H7 (cell line): ENCODE results near the gene KCNIP4. TPM values are rescaled to one million over a fixed set of nuclear protein-coding genes. Genes with fewer than 3 reads are reported as not detected.

ENCODE experiments used
- DNase-seq: peaks from one replicate; pipeline ENCODE4 v3.0.0; 2012
- H3K27me3 ChIP-seq: 2 replicates; pipeline ENCODE4 v1.6.0; 2011; ENCODE audit warnings: mild to moderate bottlenecking, low read length; ENCODE audit not compliant: control insufficient read depth, insufficient read depth
- H3K36me3 ChIP-seq: replicated peaks from 2 replicates; pipeline ENCODE4 v1.5.1; 2011; ENCODE audit warnings: low read length; ENCODE audit not compliant: control insufficient read depth, insufficient read depth
- H3K4me3 ChIP-seq: 2 replicates; pipeline ENCODE4 v1.5.1; 2011; ENCODE audit warnings: low read depth, mild to moderate bottlenecking, control low read depth, low read length, moderate library complexity; ENCODE audit not compliant: insufficient read depth
- total RNA-seq: library from RNA; depleted of rRNA; stranded (reverse); fragments of >200 nt; shearing (Covaris generic); gene quantifications from 2 replicates; pipeline ENCODE4 v1.2.3, GENCODE V29; 2014

The KCNIP4 gene
- total RNA-seq, 1 experiment from 2014 or later = not detected

GRCh38 chr4:21628116-21628670, 320.4 kb downstream of the KCNIP4 start:
- H3K36me3 ChIP-seq = no peaks in the 10 kb centered on the region
- no peak overlapping the region for H3K4me3 ChIP-seq
- no peak for DNase-seq
- no peaks in the 10 kb centered on the region for H3K27me3 ChIP-seq

DNA sequence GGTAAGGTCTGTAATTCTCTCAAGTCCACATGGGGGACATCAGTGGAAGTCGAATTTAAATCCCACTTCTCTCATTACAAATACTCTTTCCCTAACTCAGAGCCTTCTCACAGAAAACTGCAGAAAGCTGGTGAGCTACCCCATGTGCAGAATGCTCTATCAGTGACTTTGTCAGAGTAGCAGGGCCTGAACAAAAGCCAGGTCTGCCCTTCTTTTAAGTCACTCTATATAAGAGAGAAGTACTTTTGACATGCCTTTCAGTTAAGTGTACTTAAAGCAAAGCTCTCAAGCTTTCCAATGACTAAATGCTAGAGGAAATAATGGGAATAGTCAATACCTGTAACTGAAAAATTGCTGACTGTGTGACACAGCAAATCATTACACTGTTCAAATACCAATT, 323.1 kb downstream of the KCNIP4 start:
- no peak overlapping the region for H3K4me3 ChIP-seq
- no peak for DNase-seq
- H3K27me3 ChIP-seq = no peaks in the 10 kb centered on the region
- no peaks in the 10 kb centered on the region for H3K36me3 ChIP-seq

GRCh38 chr4:21605006-21605405, 343.6 kb downstream of the KCNIP4 start:
- no peaks in the 10 kb centered on the region for H3K36me3 ChIP-seq
- no peak for DNase-seq
- H3K4me3 ChIP-seq = no peak overlapping the region
- H3K27me3 ChIP-seq = no peaks in the 10 kb centered on the region

- no peak overlapping the region for H3K4me3 ChIP-seq
- no peak for DNase-seq
- H3K27me3 ChIP-seq = no peaks in the 10 kb centered on the region
- no peaks in the 10 kb centered on the region for H3K36me3 ChIP-seq
Observed at GRCh38 chr4:21596521-21596920, 352.1 kb downstream of the KCNIP4 start.

DNA sequence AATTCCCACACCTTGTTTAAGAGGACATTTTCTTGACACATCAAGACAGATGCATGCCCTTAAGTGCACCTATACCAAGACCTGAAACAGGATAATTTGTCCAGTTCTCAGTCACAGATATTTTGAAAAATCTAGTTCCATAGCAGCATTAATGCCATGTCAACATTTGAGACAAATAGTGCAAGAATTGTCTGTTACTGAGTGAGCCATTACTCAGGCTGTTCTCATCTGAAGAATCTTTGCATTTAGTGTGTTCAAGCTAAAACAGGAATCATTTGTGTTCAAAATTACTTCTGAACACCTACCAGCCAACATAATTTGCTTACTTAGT, 354.9 kb downstream of the KCNIP4 start:
- no peak for DNase-seq
- no peak overlapping the region for H3K4me3 ChIP-seq
- H3K36me3 ChIP-seq = no peaks in the 10 kb centered on the region
- H3K27me3 ChIP-seq = no peaks in the 10 kb centered on the region

- Histone ChIP-seq H3K36me3 (no peaks in the 10 kb centered on the region), H3K4me3 (no peak overlapping the region), H3K27me3 (no peaks in the 10 kb centered on the region)
- no peak for DNase-seq
Observed at GRCh38 chr4:21592970-21593670, 355.5 kb downstream of the KCNIP4 start.

GRCh38 chr4:21577056-21577455, 371.5 kb downstream of the KCNIP4 start:
- Histone ChIP-seq H3K27me3 (no peaks in the 10 kb centered on the region), H3K36me3 (no peaks in the 10 kb centered on the region), H3K4me3 (no peak overlapping the region)
- DNase-seq = no peak

DNA sequence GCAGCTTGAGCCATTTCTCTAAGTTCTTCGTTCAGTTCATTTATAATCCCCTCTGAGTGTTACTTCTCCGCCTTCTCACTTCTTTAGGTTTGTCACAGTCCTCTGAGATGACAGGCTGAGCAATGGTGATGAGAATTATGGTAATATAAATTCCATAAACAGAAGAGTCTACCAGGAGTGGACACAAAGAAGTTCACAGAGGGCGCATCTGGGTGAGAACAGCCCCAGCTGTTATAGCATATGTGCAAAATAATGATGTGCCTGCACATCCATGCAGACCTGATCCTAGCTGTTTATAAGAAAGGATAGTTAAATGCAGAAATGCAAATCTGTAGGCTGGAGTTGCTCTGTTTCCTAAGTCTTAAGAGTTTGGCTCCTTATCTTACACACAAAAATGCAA, 377.5 kb downstream of the KCNIP4 start:
- Histone ChIP-seq H3K36me3 (no peaks in the 10 kb centered on the region), H3K4me3 (no peak overlapping the region), H3K27me3 (no peaks in the 10 kb centered on the region)
- DNase-seq = no peak

DNA sequence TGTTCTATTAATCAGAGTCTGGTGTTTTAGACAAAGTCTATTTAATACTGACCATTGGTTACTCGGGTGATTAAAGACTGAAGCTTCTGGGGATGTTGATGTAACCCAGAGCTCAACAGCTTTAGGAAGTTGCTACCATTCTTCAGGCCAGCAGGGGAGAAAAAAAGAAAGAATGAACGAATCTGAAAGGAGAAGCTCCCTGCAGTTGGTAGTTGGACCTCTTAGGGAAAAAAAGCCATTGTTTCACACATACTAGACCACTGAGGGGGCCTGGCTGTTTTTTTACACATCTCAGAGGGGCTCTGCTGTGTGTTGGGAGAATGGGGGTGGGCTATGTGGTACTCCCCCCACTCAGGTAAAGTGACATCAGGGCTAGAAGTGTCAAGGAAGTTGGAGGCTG, 378.9 kb downstream of the KCNIP4 start:
- H3K36me3 ChIP-seq = no peaks in the 10 kb centered on the region
- DNase-seq = no peak
- H3K4me3 ChIP-seq = no peak overlapping the region
- H3K27me3 ChIP-seq = no peaks in the 10 kb centered on the region

GRCh38 chr4:21555083-21555482, 393.5 kb downstream of the KCNIP4 start:
- DNase-seq = no peak
- Histone ChIP-seq H3K4me3 (no peak overlapping the region), H3K27me3 (no peaks in the 10 kb centered on the region), H3K36me3 (no peaks in the 10 kb centered on the region)

- Histone ChIP-seq H3K36me3 (no peaks in the 10 kb centered on the region), H3K4me3 (no peak overlapping the region), H3K27me3 (no peaks in the 10 kb centered on the region)
- no peak for DNase-seq
Observed at GRCh38 chr4:21554500-21554899, 394.1 kb downstream of the KCNIP4 start.

GRCh38 chr4:21554066-21554465, 394.5 kb downstream of the KCNIP4 start:
- Histone ChIP-seq H3K36me3 (no peaks in the 10 kb centered on the region), H3K27me3 (no peaks in the 10 kb centered on the region), H3K4me3 (no peak overlapping the region)
- DNase-seq = no peak

DNA sequence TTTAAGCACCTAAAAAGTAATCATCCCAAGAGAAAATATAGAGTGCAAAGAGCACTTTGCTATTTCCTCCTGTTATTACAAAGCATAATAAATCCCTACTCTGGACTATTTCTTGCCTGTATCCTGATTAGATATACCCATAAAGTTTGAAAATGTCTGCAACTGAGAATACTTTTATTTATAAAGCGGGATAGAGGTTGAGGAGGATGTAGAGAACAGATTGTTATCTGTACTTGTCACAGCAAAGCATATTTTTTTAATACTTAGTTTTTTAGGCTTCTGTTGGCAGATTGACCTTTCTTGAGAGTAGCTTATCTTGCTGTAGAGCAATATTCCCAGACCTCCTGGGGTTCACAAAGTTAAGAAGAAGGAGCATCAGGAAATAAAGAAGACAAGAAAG, 396.1 kb downstream of the KCNIP4 start:
- H3K36me3 ChIP-seq = no peaks in the 10 kb centered on the region
- no peak for DNase-seq
- H3K4me3 ChIP-seq = no peak overlapping the region
- H3K27me3 ChIP-seq = no peaks in the 10 kb centered on the region

DNA sequence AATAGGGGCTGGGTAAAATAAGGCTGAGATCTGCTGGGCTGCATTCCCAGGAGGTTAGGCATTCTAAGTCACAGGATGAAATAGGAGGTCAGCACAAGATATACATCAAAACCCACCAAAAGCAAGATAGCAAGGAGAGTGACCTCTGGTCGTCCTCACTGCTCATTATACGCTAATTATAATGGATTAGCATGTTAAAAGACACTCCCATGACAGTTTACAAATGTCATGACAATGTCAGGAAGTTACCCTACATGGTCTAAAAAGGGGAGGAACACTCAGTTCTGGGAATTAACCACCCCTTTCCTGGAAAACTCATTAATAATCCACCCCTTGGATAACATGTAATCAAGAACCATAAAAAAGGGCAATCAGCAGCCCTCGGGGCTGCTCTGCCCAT, 403.6 kb downstream of the KCNIP4 start:
- no peaks in the 10 kb centered on the region for H3K36me3 ChIP-seq
- DNase-seq = no peak
- no peaks in the 10 kb centered on the region for H3K27me3 ChIP-seq
- H3K4me3 ChIP-seq = no peak overlapping the region

DNA sequence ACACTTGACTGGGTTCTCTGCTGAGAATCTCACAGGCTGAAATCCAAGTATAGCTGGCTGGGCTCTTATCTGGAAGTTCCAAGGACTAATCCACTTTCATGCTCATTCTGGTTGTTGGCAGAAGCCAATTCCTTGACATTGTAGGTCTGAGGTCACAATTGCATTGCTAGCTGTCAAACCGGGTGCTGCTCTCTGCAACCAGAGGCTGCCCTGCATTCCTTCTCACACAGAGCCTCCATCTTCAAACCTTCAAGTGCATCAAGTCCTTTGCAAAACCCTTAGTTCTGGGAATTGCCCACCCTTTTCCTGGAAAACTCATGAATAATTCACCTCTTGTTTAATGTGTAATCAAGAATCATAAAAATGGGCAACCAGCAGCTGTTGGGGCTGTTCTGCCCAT, 404.2 kb downstream of the KCNIP4 start:
- no peak overlapping the region for H3K4me3 ChIP-seq
- no peak for DNase-seq
- no peaks in the 10 kb centered on the region for H3K27me3 ChIP-seq

GRCh38 chr4:21543514-21543913, 405.1 kb downstream of the KCNIP4 start:
- no peak overlapping the region for H3K4me3 ChIP-seq

More for the DNA sequence above, 404.2 kb downstream of the KCNIP4 start:
- no peaks in the 10 kb centered on the region for H3K36me3 ChIP-seq

More at GRCh38 chr4:21543514-21543913, 405.1 kb downstream of the KCNIP4 start:
- no peaks in the 10 kb centered on the region for H3K27me3 ChIP-seq
- no peaks in the 10 kb centered on the region for H3K36me3 ChIP-seq
- peak; percentile 0 for DNase-seq
